Neural cell (in vitro differentiated cells): ENCODE data around the gene IKZF1. TPM values are rescaled to one million over a fixed set of nuclear protein-coding genes. Genes with fewer than 3 reads are reported as not detected.

Experiments used
- H2AFZ ChIP-seq: fragments of 200-600, 300-800 bp; sonication (generic), shearing (Covaris generic); 2 replicates; pipeline ENCODE4 v1.6.0; 2014; ENCODE audit warnings: low read depth, mild to moderate bottlenecking, antibody characterized with exemption, low read length, moderate library complexity
- H3F3A ChIP-seq: fragments of 200-600 bp; shearing (Covaris generic); 2 replicates; pipeline ENCODE4 v1.6.1; 2016; ENCODE audit warnings: mild to moderate bottlenecking, moderate library complexity, mixed read lengths, antibody characterized with exemption, low read length; ENCODE audit not compliant: insufficient read depth, poor library complexity, severe bottlenecking
- H3K27ac ChIP-seq: fragments of 200-600, 300-800 bp; sonication (generic), shearing (Covaris generic); 2 replicates; pipeline ENCODE4 v1.5.1; 2014; ENCODE audit warnings: mild to moderate bottlenecking, low read length, moderate library complexity
- H3K27me3 ChIP-seq: fragments of 300-800, 200-600 bp; sonication (generic), shearing (Covaris generic); 2 replicates; pipeline ENCODE4 v1.6.0; 2014; ENCODE audit warnings: mild to moderate bottlenecking, low read depth, low read length, moderate library complexity; ENCODE audit not compliant: insufficient read depth
- H3K36me3 ChIP-seq: fragments of 300-800, 200-600 bp; sonication (generic), shearing (Covaris generic); 2 replicates; pipeline ENCODE4 v1.5.1; 2014; ENCODE audit warnings: mild to moderate bottlenecking, antibody characterized with exemption, low read length, moderate library complexity; ENCODE audit not compliant: insufficient read depth
- H3K4me2 ChIP-seq: fragments of 300-800, 200-600 bp; sonication (generic), shearing (Covaris generic); 2 replicates; pipeline ENCODE4 v1.6.0; 2014; ENCODE audit warnings: mild to moderate bottlenecking, low read length
- H3K4me3 ChIP-seq: fragments of 300-800, 200-600 bp; sonication (generic), shearing (Covaris generic); 2 replicates; pipeline ENCODE4 v1.5.1; 2014; ENCODE audit warnings: mild to moderate bottlenecking, low read length, moderate library complexity
- H3K79me2 ChIP-seq: fragments of 200-600 bp; shearing (Covaris generic); replicated peaks from 2 replicates; pipeline ENCODE4 v1.6.0; 2014; ENCODE audit warnings: mild to moderate bottlenecking, low read length, moderate library complexity; ENCODE audit not compliant: insufficient read depth
- H3K9ac ChIP-seq: fragments of 300-800, 200-600 bp; sonication (generic), shearing (Covaris generic); 2 replicates; pipeline ENCODE4 v1.6.1; 2016; ENCODE audit warnings: mild to moderate bottlenecking, low read length, mixed read lengths
- H3K9me2 ChIP-seq: fragments of 200-600 bp; shearing (Covaris generic); 2 replicates; pipeline ENCODE4 v1.6.1; 2016; ENCODE audit warnings: mild to moderate bottlenecking, low read length, mixed read lengths; ENCODE audit not compliant: insufficient read depth
- H3K9me3 ChIP-seq: fragments of 200-600, 300-800 bp; sonication (generic), shearing (Covaris generic); 2 replicates; pipeline ENCODE4 v1.6.1; 2016; ENCODE audit warnings: mild to moderate bottlenecking, mixed run types, low read length, moderate library complexity, mixed read lengths
- H4K20me1 ChIP-seq: fragments of 200-600 bp; shearing (Covaris generic); 2 replicates; pipeline ENCODE4 v1.6.1; 2016; ENCODE audit warnings: mild to moderate bottlenecking, mixed run types; ENCODE audit not compliant: insufficient read depth
- EP300 ChIP-seq: fragments of 450-650 bp; conservative IDR thresholded peaks from 2 replicates; pipeline ENCODE4 v1.6.1; 2014; ENCODE audit warnings: antibody characterized with exemption, mild to moderate bottlenecking, moderate library complexity; ENCODE audit not compliant: poor library complexity, severe bottlenecking
- EZH2 ChIP-seq: fragments of 200-600, 300-800 bp; shearing (Covaris generic), sonication (generic); IDR thresholded peaks from 2 replicates; pipeline ENCODE4 v1.6.1; 2014; ENCODE audit warnings: antibody characterized with exemption, low read length, borderline replicate concordance, mild to moderate bottlenecking; ENCODE audit not compliant: insufficient read depth, poor library complexity, severe bottlenecking
- MXI1 ChIP-seq: fragments of 450-650 bp; conservative IDR thresholded peaks from 2 replicates; pipeline ENCODE4 v1.6.1; 2014; ENCODE audit warnings: antibody characterized with exemption, mild to moderate bottlenecking; ENCODE audit not compliant: poor library complexity, severe bottlenecking
- POLR2AphosphoS5 ChIP-seq: IDR thresholded peaks from 2 replicates; pipeline ENCODE4 v1.6.1; 2012
- RAD21 ChIP-seq: fragments of 450-650 bp; conservative IDR thresholded peaks from 2 replicates; pipeline ENCODE4 v1.6.1; 2014; ENCODE audit warnings: antibody characterized with exemption, mild to moderate bottlenecking, moderate library complexity
- SMC3 ChIP-seq: fragments of 450-650 bp; conservative IDR thresholded peaks from 2 replicates; pipeline ENCODE4 v1.6.1; 2014; ENCODE audit warnings: antibody characterized with exemption, mild to moderate bottlenecking, moderate library complexity; ENCODE audit not compliant: poor library complexity
- TAF1 ChIP-seq: IDR thresholded peaks from 2 replicates; pipeline ENCODE4 v1.6.1; 2012; ENCODE audit warnings: low read depth
- polyA plus RNA-seq: library from polyadenylated mRNA; depleted of rRNA; stranded (reverse); fragments of >200 nt; gene quantifications from 2 replicates; pipeline ENCODE4 v1.2.3, GENCODE V29; 2014
- TF ChIP-seq, protein P1 (sequence below): IDR thresholded peaks from 2 replicates; pipeline ENCODE4 v1.6.1; 2012; ENCODE audit warnings: borderline replicate concordance
- TF ChIP-seq, protein P2 (sequence below): fragments of 450-650 bp; IDR thresholded peaks from 2 replicates; pipeline ENCODE4 v1.5.1; 2014; ENCODE audit warnings: antibody characterized with exemption, mild to moderate bottlenecking, moderate library complexity; ENCODE audit not compliant: poor library complexity, severe bottlenecking

Gene IKZF1
- polyA plus RNA-seq, 1 donor from 2014 or later = 0.24 TPM

DNA sequence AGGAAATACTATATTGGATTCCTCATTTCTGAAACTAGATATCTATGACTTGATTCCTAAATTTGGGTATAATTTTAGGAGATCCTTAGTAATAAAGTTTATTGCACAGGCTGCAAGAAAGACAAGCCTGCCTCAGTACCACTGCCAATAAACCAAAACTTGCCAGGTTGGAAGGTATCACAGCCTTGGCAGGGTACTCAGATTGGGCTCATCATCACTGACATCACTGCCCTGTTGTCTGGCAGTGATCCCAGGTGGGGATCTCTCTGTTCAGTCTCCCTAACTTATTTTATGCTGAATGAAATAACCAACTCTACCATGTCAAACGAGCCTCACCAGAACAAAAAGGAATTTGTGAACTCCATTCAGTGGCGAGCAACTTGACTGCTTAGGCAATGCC, 126.8 kb downstream of the IKZF1 start:
- H3K27me3 ChIP-seq = no peaks in the 10 kb centered on the region
- H3K27ac ChIP-seq = no peak overlapping the region
- no peaks in the 10 kb centered on the region for H3K36me3 ChIP-seq
- H4K20me1 ChIP-seq = no peaks in the 10 kb centered on the region
- no peak for TF ChIP-seq TAF1
- no peak for TF ChIP-seq MXI1
- TF ChIP-seq, protein P1, sequence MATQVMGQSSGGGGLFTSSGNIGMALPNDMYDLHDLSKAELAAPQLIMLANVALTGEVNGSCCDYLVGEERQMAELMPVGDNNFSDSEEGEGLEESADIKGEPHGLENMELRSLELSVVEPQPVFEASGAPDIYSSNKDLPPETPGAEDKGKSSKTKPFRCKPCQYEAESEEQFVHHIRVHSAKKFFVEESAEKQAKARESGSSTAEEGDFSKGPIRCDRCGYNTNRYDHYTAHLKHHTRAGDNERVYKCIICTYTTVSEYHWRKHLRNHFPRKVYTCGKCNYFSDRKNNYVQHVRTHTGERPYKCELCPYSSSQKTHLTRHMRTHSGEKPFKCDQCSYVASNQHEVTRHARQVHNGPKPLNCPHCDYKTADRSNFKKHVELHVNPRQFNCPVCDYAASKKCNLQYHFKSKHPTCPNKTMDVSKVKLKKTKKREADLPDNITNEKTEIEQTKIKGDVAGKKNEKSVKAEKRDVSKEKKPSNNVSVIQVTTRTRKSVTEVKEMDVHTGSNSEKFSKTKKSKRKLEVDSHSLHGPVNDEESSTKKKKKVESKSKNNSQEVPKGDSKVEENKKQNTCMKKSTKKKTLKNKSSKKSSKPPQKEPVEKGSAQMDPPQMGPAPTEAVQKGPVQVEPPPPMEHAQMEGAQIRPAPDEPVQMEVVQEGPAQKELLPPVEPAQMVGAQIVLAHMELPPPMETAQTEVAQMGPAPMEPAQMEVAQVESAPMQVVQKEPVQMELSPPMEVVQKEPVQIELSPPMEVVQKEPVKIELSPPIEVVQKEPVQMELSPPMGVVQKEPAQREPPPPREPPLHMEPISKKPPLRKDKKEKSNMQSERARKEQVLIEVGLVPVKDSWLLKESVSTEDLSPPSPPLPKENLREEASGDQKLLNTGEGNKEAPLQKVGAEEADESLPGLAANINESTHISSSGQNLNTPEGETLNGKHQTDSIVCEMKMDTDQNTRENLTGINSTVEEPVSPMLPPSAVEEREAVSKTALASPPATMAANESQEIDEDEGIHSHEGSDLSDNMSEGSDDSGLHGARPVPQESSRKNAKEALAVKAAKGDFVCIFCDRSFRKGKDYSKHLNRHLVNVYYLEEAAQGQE = no peak
- TF ChIP-seq POLR2AphosphoS5 = no peak
- TF ChIP-seq RAD21 = no peak
- TF ChIP-seq SMC3 = no peak
- TF ChIP-seq EP300 = no peak
- no peak for TF ChIP-seq EZH2
- TF ChIP-seq, protein P2, sequence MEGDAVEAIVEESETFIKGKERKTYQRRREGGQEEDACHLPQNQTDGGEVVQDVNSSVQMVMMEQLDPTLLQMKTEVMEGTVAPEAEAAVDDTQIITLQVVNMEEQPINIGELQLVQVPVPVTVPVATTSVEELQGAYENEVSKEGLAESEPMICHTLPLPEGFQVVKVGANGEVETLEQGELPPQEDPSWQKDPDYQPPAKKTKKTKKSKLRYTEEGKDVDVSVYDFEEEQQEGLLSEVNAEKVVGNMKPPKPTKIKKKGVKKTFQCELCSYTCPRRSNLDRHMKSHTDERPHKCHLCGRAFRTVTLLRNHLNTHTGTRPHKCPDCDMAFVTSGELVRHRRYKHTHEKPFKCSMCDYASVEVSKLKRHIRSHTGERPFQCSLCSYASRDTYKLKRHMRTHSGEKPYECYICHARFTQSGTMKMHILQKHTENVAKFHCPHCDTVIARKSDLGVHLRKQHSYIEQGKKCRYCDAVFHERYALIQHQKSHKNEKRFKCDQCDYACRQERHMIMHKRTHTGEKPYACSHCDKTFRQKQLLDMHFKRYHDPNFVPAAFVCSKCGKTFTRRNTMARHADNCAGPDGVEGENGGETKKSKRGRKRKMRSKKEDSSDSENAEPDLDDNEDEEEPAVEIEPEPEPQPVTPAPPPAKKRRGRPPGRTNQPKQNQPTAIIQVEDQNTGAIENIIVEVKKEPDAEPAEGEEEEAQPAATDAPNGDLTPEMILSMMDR = no peak
- H3K79me2 ChIP-seq = no peaks in the 10 kb centered on the region
- no peaks in the 10 kb centered on the region for H3K9me2 ChIP-seq
- H3K9me3 ChIP-seq = no peaks in the 10 kb centered on the region
- no peak overlapping the region for H3K4me3 ChIP-seq
- no peak overlapping the region for H2AFZ ChIP-seq
- H3K9ac ChIP-seq = no peak overlapping the region
- H3K4me2 ChIP-seq = no peak overlapping the region
- no peaks in the 10 kb centered on the region for H3F3A ChIP-seq

DNA sequence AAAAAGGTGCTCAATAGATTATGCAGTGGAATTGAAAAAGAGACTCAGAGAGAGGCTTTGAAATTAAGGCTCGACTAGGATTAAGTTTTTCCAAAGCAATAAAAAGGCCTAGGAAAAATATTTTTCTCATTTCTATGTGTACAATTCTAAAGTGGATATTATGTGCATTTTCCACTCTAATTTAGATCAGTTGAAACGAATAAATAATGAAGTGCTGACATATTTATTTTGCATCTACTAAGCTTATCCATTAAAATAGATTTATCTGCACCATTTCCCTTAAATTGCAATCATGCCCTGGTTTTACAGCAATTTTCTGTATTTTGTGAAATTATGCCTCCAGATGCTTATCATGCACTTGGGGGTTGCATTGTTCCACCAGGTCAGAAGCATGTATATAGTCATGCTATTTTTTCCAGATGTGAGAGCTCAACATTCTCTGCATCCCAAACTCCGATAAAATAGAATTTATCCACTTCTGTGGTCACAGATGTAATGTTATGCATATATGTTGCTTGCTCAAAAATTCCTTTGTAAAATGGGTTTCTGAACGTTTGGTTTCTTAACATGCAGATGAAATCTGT, 127.3 kb downstream of the IKZF1 start:
- Histone ChIP-seq H3F3A (no peaks in the 10 kb centered on the region), H3K9me2 (no peaks in the 10 kb centered on the region), H3K36me3 (no peaks in the 10 kb centered on the region), H3K79me2 (no peaks in the 10 kb centered on the region), H3K27me3 (no peaks in the 10 kb centered on the region), H3K4me3 (no peak overlapping the region), H2AFZ (no peak overlapping the region), H3K27ac (no peak overlapping the region), H3K9ac (no peak overlapping the region), H4K20me1 (no peaks in the 10 kb centered on the region), H3K9me3 (no peaks in the 10 kb centered on the region), H3K4me2 (no peak overlapping the region)
- TF ChIP-seq EP300 (no peak), EZH2 (no peak), RAD21 (no peak), MXI1 (no peak), SMC3 (no peak), TAF1 (no peak), POLR2AphosphoS5 (no peak)
- TF ChIP-seq, protein P2 = no peak
- TF ChIP-seq, protein P1 = no peak
